DND-41 (cell line): ENCODE results near the gene FRMD3.

Experiments used
- EZH2 ChIP-seq: IDR thresholded peaks from 3 replicates; pipeline ENCODE4 v1.6.1; 2012; ENCODE audit warnings: borderline replicate concordance, low read depth, mild to moderate bottlenecking, moderate library complexity, low read length, inconsistent platforms; ENCODE audit not compliant: severe bottlenecking
- TF ChIP-seq, protein P1 (sequence below): IDR thresholded peaks from 2 replicates; pipeline ENCODE4 v1.5.1; 2012; ENCODE audit warnings: borderline replicate concordance, low read length, moderate library complexity, mild to moderate bottlenecking; ENCODE audit not compliant: poor library complexity, severe bottlenecking; ENCODE audit errors: extremely low read depth

DNA sequence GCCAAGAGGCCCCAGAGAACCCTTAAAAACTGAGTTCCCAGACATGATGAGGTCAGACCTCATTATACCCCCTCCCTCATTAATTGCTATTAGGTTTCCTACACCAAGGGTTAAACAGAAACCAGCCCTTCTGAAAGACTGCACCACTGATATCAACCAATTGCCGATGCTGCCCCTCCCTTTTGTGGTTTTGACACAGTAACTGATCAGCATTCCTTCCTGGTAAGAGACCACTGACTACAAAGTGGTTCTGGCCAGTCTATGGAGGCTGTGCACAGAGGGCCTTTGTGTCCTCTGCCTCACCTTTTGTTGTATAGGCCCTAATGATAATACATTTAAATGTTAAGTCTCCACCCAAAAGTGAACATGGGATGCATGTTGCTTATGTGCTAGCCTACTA is 201.5 kb downstream of the FRMD3 start:
- TF ChIP-seq, protein P1, sequence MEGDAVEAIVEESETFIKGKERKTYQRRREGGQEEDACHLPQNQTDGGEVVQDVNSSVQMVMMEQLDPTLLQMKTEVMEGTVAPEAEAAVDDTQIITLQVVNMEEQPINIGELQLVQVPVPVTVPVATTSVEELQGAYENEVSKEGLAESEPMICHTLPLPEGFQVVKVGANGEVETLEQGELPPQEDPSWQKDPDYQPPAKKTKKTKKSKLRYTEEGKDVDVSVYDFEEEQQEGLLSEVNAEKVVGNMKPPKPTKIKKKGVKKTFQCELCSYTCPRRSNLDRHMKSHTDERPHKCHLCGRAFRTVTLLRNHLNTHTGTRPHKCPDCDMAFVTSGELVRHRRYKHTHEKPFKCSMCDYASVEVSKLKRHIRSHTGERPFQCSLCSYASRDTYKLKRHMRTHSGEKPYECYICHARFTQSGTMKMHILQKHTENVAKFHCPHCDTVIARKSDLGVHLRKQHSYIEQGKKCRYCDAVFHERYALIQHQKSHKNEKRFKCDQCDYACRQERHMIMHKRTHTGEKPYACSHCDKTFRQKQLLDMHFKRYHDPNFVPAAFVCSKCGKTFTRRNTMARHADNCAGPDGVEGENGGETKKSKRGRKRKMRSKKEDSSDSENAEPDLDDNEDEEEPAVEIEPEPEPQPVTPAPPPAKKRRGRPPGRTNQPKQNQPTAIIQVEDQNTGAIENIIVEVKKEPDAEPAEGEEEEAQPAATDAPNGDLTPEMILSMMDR = no peak
- TF ChIP-seq EZH2 = no peak
